ENCODE results near the gene MTNR1A.

Gene MTNR1A

DNA sequence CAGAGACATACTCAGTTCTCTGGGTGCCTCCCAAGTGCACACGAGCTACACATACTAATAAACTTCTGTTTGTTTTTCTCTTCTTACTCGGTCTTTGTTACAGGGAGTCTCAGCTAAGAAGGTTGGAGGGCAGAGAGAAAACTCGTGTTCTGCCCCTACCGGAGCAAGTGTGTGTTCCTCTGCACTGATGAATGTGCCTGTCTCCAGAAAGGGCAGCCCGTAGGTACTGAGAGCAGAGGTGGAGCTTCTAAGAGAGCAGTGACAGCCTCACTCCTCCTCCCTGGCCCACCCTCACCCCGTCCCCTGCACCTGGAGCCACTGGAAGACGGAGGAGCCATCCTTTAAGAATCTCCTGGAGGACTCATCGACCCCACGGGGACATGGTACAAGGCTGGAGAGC, 67.6 kb downstream of the MTNR1A start:
- Mint-ChIP-seq H3K36me3 (no peaks in the 10 kb centered on the region), H3K4me3 (no peak overlapping the region), H3K27me3 (no peaks in the 10 kb centered on the region), H3K9me3 (peaks cover 13 to 20% of the 10 kb centered on the region in 2 donors), H3K27ac (no peak overlapping the region), H3K4me1 (no peaks in the 10 kb centered on the region)
- no peak for DNase-seq
- ATAC-seq (replicated peaks): no peak

DNA sequence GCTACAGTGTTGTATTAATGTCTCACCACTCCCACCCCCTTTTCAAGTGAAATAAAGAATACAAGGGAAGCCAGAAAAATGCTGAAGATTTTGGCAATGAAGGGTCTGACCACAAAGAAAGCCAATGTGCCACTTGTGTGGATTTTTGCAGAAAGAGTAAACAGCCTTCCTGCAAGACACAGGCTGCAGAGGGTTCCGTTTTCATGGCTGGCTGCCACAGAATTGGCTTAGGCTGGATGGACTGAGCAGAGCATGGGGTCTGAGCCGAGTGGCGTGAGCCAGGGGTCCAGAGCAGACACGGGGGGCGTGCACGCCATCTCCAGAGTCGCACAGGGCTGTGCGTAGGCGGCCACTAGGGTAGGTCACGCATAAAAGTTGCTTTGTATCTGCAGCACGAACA, 69.2 kb downstream of the MTNR1A start:
- Mint-ChIP-seq H3K27ac (no peak overlapping the region), H3K27me3 (no peaks in the 10 kb centered on the region), H3K4me3 (no peak overlapping the region), H3K4me1 (no peaks in the 10 kb centered on the region), H3K9me3 (peaks cover 11 to 18% of the 10 kb centered on the region in 2 donors), H3K36me3 (no peaks in the 10 kb centered on the region)
- DNase-seq (no peak), ATAC-seq (replicated peaks) (no peak)

DNA sequence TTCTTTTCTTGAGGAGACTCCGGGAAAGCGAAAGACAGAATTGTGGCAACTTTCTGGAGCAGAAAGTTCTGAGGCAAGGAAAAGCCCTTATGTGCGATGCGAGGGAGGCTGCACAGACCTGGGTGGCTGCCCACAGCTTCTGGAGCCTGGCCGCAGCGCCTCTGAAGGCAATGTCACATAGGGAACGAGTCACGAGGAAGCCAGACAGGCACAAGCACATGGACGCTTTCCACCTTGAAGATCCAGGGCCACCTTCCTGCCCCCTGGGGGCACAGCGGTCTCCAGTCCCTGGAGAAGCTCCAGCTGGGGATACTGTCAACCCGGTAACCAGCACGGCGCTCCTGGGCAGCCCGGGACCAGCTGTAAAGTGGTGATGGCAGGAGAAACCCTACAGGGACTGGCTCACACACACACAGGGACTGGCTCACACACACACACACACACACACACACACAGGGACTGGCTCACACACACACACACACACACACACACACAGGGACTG, 69.8 kb downstream of the MTNR1A start:
- Mint-ChIP-seq H3K27ac (no peak overlapping the region), H3K9me3 (peaks cover 7 to 16% of the 10 kb centered on the region in 2 donors), H3K27me3 (no peaks in the 10 kb centered on the region), H3K4me3 (no peak overlapping the region), H3K4me1 (no peaks in the 10 kb centered on the region), H3K36me3 (no peaks in the 10 kb centered on the region)
- DNase-seq: no peak
- ATAC-seq (replicated peaks): no peak

DNA sequence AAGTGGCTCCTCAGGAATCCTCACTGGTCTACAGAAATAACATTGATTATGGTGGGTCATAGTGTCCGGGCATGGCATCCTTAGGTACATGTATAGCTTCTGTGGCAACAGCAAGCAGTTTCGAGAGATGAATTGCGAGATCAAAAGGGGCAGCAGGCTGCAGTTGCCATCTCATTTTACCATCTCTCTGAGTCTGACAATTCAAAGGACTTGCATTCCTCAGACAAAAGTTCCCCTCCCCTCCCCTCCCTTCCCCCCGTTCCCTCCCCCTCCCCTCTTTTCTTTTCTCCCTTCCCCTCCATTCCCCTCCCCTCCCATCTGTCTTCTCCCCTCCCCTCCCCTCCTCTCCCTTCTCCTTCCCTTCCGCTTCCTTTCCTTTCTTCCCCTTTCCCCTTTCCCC, 70.2 kb downstream of the MTNR1A start:
- no peak for DNase-seq
- ATAC-seq (replicated peaks): no peak
- no peak overlapping the region for H3K4me3 Mint-ChIP-seq
- H3K27me3 Mint-ChIP-seq: no peaks in the 10 kb centered on the region
- H3K4me1 Mint-ChIP-seq: no peaks in the 10 kb centered on the region
- no peaks in the 10 kb centered on the region for H3K36me3 Mint-ChIP-seq
- H3K9me3 Mint-ChIP-seq: peaks cover 2 to 15% of the 10 kb centered on the region in 2 donors
- no peak overlapping the region for H3K27ac Mint-ChIP-seq

DNA sequence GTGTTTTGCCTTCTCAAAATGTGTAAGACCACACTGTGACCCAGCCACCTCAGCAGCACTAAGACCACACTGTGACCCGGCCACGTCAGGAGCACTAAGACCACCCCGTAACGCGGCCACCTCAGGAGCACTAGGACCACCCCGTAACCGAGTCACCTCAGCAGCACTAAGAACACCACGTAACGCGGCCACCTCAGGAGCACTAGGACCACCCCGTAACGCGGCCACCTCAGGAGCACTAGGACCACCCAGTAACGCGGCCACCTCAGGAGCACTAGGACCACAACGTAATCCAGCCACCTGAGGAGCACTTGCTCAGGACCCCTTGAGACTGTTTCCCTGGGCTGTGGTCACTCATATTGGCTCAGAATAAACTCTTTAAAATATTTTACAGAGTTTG, 71.7 kb downstream of the MTNR1A start:
- no peaks in the 10 kb centered on the region for H3K4me1 Mint-ChIP-seq

More for the DNA sequence above, 71.7 kb downstream of the MTNR1A start:
- DNase-seq (no peak), ATAC-seq (replicated peaks) (no peak)
- no peak overlapping the region for H3K27ac Mint-ChIP-seq
- H3K36me3 Mint-ChIP-seq: no peaks in the 10 kb centered on the region
- H3K27me3 Mint-ChIP-seq: no peaks in the 10 kb centered on the region
- H3K4me3 Mint-ChIP-seq: no peak overlapping the region
- peaks cover 0 to 12% of the 10 kb centered on the region in 2 donors for H3K9me3 Mint-ChIP-seq

All from stimulated activated naive B cell treated with anti-CD40 and anti-IgM and Interleukin-4, amounts not matched to agents 10 μg/mL and 1 μg/mL and 100 μg/mL, for 72 hours (primary cell).